GM21390 (cell line): Measurements from ENCODE around the gene BCL2.
"Not testable (repeated sequence)": the region's sequence is repeated elsewhere in the genome, so short reads cannot be mapped to it uniquely, and the experiment has no call there.

Experiments used
- ATAC-seq: cut with Tn5 transposase; IDR thresholded peaks from one replicate; pipeline ENCODE4 v1.9.1; 2021; ENCODE audit not compliant: unreplicated experiment

Gene BCL2

DNA sequence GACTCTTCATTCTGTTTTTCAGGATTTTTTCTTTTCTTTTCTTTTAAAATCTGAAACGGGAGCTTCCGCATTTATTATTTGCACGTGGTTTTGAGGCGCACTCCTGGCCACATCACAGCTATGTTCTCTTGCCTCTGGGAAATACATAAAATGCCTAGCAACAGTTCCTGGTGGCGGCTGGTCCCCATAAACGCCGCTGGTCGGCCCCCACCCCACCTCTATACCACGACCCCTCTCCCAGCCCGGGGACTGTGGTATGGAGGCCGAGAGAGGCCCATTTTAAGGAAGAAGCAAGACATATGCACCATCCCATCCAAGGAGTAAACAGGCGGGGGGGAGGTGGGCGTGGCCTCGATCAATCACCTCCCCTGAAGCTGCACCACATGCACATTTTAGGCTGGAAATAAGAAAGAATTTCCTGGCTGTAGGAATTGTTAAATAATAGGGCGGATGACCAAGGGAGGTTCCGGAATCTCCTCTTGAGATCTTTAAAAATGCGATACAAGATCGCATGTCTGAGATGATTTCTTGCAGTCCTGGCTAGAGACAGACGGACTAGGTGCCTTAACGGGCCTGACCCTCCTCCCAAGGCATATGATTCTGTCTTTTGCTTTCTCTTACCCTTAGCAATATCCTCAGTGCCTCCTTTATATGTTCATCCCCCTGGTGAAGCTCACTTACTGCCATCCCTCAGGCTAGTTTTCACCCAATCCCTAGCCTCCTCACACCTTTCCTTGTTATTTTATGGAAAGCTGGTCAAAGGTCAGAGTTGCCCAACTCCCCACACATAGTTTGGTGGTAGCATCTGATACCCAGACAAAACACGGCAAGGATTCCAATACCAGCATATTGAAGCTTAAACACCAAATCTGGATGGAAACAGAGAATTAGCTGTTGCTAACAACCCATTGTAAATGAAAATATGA is 82.4 kb downstream of the BCL2 start:
- ATAC-seq = no peak

DNA sequence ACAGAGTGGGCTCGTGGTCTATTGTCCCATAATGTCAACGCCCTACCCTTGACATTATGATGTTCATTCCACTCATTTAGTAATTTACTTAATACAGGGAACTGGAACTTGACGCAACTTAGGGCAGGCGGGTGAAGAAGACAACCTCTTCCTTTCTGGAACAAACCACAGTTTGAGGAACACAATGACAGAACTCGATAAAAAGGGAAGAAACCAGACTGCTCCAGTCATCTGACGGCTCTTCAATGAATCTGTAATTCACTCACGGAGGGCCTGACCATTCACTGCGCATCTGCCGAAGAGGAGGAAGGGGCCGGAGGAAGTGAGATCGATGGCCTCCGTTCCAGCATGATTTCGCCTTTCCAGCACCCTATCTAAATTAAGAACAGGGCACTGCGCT is 83.2 kb downstream of the BCL2 start:
- no peak for ATAC-seq

- not testable (repeated sequence) for ATAC-seq
Measured at GRCh38 chr18:63235920-63236319, 83.6 kb downstream of the BCL2 start.

DNA sequence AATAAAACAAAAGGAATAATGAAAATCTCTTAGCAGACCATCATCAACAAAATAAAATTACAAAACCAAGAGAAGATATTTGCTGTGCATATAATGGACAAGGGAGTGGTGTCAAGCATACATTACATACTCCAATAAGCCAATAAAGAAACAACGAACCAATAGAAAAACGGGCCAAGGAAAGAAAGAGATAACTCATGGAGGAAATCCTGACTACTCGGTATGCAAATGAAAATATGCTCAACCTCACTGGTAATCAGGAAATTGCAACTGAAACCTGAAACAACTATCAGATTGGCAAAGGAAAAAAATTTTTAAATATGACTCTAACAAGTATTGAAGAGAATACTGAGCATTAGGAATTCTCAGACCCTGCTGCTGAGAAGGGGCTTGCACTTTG is 84.7 kb downstream of the BCL2 start:
- ATAC-seq = no peak

GRCh38 chr18:63234432-63234831 is 85.1 kb downstream of the BCL2 start:
- no peak for ATAC-seq

DNA sequence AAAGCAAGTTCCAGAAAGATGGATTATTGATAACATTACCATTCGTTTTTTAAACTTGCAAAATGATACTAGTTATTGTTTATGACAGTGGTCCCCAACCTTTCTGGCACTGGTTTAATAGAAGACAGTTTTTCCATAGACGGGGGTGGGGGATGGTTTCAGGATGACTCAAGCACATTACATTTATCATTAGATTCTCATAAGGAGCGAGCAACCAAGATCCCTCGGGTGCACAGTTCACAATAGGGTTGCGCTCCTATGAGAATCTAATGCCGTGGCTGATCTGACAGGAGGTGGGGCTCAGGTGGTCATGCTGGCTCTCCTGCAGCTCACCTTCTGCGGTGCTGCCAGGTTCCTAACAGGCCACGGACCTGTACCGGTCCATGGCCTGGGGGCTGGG is 86.2 kb downstream of the BCL2 start:
- no peak for ATAC-seq

- no peak for ATAC-seq
Measured at GRCh38 chr18:63232826-63233225, 86.7 kb downstream of the BCL2 start.

- no peak for ATAC-seq
Measured at GRCh38 chr18:63229971-63230370, 89.6 kb downstream of the BCL2 start.

GRCh38 chr18:63225434-63225833 is 94.1 kb downstream of the BCL2 start:
- ATAC-seq = no peak

DNA sequence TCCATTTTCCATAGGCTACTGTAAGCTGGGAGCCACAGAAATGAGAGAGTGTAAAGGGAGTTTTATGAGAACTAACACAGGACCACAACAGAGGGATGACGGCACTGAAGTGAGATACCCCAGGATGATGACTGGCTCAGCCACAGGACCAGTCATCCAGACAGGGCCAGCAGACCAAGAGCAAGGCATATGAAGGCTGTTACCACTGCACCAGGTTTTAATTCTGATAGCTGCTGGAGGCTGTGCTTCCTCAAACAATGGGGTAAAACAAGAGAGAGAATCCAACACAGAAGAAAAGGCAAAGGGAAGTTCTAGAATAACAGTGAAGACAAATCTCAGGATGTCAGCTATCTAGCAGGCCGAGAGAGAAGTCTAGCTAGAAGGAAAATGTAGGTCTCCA is 94.9 kb downstream of the BCL2 start:
- no peak for ATAC-seq

DNA sequence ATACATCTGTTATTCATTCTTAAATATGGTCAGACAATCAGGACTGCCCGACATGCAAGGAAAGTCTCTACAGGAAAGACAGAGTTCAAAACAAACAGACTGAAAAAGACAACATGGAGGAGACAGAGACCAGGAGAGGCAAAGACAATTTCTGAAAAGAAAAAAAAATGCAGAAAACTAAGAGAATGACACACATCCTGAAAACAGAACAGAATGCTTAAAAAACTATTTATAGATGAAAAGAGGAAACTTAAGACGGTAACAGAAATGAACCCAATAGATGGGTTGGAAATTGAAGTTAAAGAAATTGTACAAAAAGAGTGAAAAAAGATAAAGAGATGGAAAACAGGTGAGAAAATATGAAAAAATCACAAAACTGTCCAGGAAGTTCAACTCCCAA is 95.7 kb downstream of the BCL2 start:
- no peak for ATAC-seq

DNA sequence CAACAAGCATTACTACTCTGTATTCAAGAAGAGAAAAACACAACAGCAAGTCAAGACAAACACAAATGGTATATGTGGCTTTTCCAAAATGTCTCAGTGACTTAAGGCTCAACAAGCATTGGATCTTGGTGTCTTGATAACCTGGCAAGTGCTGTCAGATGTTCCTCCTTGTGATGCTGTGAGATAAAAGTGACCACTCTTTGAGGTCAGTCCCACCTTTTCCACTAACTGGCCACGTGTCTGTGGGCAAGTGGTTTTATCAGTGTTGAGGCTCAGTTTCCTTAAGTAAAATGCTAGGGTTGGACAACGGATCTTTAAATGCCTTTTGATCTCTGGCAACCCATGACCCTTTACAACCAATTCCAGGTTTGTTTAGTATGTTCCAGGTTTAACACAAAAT is 98.7 kb downstream of the BCL2 start:
- ATAC-seq = no peak

DNA sequence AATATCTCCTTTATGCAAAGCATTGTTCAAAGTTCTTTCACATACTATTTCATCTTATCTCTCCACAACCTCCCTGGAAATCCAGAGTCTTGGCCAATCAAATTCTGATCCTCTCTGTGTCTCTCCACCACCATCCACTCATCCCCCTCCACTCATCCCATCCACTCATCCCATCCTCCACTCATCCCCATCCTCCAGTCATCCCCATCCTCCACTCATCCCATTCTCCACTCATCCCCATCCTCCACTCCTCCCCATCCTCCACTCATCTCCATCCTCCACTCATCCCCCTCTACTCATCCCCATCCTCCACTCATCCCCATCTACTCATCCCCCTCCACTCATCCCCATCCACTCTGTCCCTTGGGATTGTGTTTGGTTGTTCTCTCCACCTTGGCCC is 101.1 kb downstream of the BCL2 start:
- ATAC-seq = no peak

GRCh38 chr18:63216516-63217311 is 102.9 kb downstream of the BCL2 start:
- ATAC-seq = peak; percentile 50

- ATAC-seq = no peak
Measured at GRCh38 chr18:63213936-63214671, 105.5 kb downstream of the BCL2 start.

- ATAC-seq = no peak
Measured at GRCh38 chr18:63213331-63213900, 106.2 kb downstream of the BCL2 start.

DNA sequence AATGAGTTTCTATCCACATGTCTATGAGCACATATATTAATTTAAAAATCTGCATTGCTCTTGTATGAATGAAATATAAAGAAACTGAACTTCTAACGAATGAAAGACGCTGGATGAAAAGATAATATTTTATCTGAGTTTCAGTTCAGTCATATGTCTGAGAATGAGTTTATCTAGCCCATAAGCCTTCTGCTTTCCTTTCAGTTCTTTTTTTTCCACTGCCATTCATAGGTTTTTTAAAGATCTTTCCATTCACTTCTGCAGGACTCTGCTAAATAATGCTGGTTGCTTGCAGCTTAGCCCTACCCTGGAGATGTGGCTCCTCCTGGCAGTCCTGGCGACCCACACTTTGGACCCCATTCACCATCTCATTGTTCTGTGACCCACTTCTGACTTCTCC is 109.0 kb downstream of the BCL2 start:
- ATAC-seq = no peak

- ATAC-seq = no peak
Measured at GRCh38 chr18:63208676-63209075, 110.9 kb downstream of the BCL2 start.

DNA sequence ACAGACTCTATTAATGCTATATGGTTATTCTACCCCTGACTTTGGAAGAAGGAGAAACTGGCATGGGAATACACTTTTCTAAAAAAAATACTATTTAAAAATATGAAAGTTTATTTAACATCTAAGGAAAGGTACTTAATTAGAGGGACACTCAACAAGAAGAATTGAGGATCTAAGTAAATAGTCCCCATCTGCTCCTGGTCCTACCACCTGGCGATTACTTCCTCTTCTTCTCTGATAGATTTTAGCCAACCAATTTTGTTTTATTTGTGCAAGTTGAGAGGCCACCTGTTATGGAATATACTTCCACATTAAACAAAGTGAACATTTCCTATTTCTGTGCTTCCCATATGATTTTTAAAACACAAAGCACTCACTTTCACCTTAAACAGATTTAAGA is 111.7 kb downstream of the BCL2 start:
- no peak for ATAC-seq

DNA sequence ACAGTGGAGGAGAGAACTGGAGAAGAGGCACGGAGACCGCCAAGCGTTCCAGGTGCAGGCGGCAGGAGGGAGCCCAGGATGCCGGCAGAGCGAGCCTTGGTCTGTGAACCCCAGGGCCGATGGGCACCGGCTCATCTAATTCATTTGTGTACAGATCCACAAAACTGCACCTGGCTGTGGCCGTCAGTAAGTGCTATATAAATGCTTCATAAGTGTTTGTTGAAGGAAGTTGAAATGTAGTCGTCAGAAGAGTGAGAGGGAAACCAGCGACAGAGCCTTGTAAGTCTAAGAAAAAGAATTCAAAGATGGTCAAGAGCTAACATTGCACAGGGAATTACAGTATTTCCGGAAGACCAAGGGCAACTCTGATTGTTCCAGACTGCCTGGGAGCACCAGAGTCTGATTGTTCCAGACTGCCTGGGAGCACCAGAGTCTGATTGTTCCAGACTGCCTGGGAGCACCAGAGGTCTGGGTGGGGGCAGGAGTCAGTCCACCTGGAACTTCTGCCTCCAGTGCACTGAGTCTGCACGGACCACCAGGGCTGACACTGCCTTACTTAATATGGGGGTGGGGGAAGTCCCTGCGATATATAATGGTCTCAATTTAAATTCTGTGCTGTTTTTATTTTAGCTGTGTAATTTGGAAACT is 112.3 kb downstream of the BCL2 start:
- ATAC-seq = peak; percentile 30
